Renal pelvis (tissue), 12 donors: ENCODE data around the gene ZNF460. TPM values are rescaled to one million over a fixed set of nuclear protein-coding genes. Genes with fewer than 3 reads are reported as not detected.
"Not testable (repeated sequence)": the region's sequence is repeated elsewhere in the genome, so short reads cannot be mapped to it uniquely, and the experiment has no call there.

Experiments used
- DNase-seq: peaks from one replicate; pipeline ENCODE4 v3.0.0-alpha.2; 2013
- long read RNA-seq, 16 experiments: transcript quantifications; one replicate each; lab custom pipeline, GENCODE V29; 2026
- polyA plus RNA-seq, 3 donors: library from polyadenylated mRNA; unstranded; fragments of 120-200 nt; gene quantifications; one replicate each; pipeline ENCODE4 v1.2.1, GENCODE V29; 2013; ENCODE audit not compliant: insufficient read length in 3 of 3

Gene ZNF460
- polyA plus RNA-seq = 1 to 10 TPM; 2.4 to 4.9 (median 4.7) TPM
- long read RNA-seq, donor 1 = 0 reads
- long read RNA-seq, donor 2, partial matches to known transcripts = 0 of 2 reads
- long read RNA-seq, donor 2, other reads (novel, unspliced or antisense) = 0 of 2 reads
- long read RNA-seq, donor 3 = 0 reads
- long read RNA-seq, donor 4 = 0 reads
- long read RNA-seq, donor 5 = 0 reads
- long read RNA-seq, donor 6 = 0 reads
- long read RNA-seq, donor 7, partial matches to known transcripts = 0 of 4 reads
- long read RNA-seq, donor 7, other reads (novel, unspliced or antisense) = 0 of 4 reads
- long read RNA-seq, donor 8 = 0 reads
- long read RNA-seq, donor 9 = 0 reads
- long read RNA-seq, donor 10 = 0 reads
- long read RNA-seq, donor 11 = 0 reads
- long read RNA-seq, donor 12, partial matches to known transcripts = 0 of 1 reads
- long read RNA-seq, donor 12, other reads (novel, unspliced or antisense) = 0 of 1 reads
- long read RNA-seq, donor 13, partial matches to known transcripts = 0 of 1 reads
- long read RNA-seq, donor 13, other reads (novel, unspliced or antisense) = 0 of 1 reads
- long read RNA-seq, donor 14 = 0 reads
- long read RNA-seq, donor 15 = 0 reads
- long read RNA-seq, donor 16 = 0 reads

- peak; percentile 98 for DNase-seq
Measured at GRCh38 chr19:57280165-57280961, at the start of gene ZNF460. Gene ZNF460, plus strand, starts transcription at chr19:57280485. Its CDS starts 322 bp downstream, at chr19:57280807.

GRCh38 chr19:57231686-57232085, 48.6 kb upstream of the ZNF460 start:
- DNase-seq = no peak

- no peak for DNase-seq
Measured at GRCh38 chr19:57233207-57233606, 47.1 kb upstream of the ZNF460 start.

GRCh38 chr19:57239982-57240310, 40.3 kb upstream of the ZNF460 start:
- DNase-seq = no peak

- peak; percentile 96 for DNase-seq
Measured at GRCh38 chr19:57240311-57241090, 39.8 kb upstream of the ZNF460 start, which contains the start of gene ZNF805. Gene ZNF805, plus strand, starts transcription at chr19:57240632. Its CDS starts 260 bp downstream, at chr19:57240892.

GRCh38 chr19:57241176-57241575, 39.1 kb upstream of the ZNF460 start:
- DNase-seq = no peak

GRCh38 chr19:57242821-57243220, 37.5 kb upstream of the ZNF460 start:
- no peak for DNase-seq

GRCh38 chr19:57244513-57244912, 35.8 kb upstream of the ZNF460 start:
- DNase-seq = no peak

- DNase-seq = no peak
Measured at GRCh38 chr19:57245066-57245465, 35.2 kb upstream of the ZNF460 start.

- DNase-seq = no peak
Measured at GRCh38 chr19:57245959-57246358, 34.3 kb upstream of the ZNF460 start.

- DNase-seq = no peak
Measured at GRCh38 chr19:57248646-57249045, 31.6 kb upstream of the ZNF460 start.

GRCh38 chr19:57249329-57249728, 31.0 kb upstream of the ZNF460 start:
- DNase-seq = no peak

GRCh38 chr19:57253767-57254166, 26.5 kb upstream of the ZNF460 start:
- not testable (repeated sequence) for DNase-seq

- no peak for DNase-seq
Measured at GRCh38 chr19:57262044-57262443, 18.2 kb upstream of the ZNF460 start.

- DNase-seq = no peak
Measured at GRCh38 chr19:57263244-57263741, 17.0 kb upstream of the ZNF460 start.

GRCh38 chr19:57267291-57267690, 13.0 kb upstream of the ZNF460 start:
- peak; percentile 24 for DNase-seq

GRCh38 chr19:57269515-57270250, 10.6 kb upstream of the ZNF460 start:
- DNase-seq = no peak

GRCh38 chr19:57271280-57271679, 9.0 kb upstream of the ZNF460 start:
- DNase-seq = no peak

- DNase-seq = no peak
Measured at GRCh38 chr19:57273014-57273413, 7.3 kb upstream of the ZNF460 start.

GRCh38 chr19:57276430-57276829, 3.9 kb upstream of the ZNF460 start:
- DNase-seq = no peak

GRCh38 chr19:57278481-57278880, 1.8 kb upstream of the ZNF460 start:
- not testable (repeated sequence) for DNase-seq
